ENCODE data around the gene HOXB8.

The HOXB8 gene

GRCh38 chr17:48596000-48596734 is 18.9 kb downstream of the HOXB8 start:
- no peak for DNase-seq

DNA sequence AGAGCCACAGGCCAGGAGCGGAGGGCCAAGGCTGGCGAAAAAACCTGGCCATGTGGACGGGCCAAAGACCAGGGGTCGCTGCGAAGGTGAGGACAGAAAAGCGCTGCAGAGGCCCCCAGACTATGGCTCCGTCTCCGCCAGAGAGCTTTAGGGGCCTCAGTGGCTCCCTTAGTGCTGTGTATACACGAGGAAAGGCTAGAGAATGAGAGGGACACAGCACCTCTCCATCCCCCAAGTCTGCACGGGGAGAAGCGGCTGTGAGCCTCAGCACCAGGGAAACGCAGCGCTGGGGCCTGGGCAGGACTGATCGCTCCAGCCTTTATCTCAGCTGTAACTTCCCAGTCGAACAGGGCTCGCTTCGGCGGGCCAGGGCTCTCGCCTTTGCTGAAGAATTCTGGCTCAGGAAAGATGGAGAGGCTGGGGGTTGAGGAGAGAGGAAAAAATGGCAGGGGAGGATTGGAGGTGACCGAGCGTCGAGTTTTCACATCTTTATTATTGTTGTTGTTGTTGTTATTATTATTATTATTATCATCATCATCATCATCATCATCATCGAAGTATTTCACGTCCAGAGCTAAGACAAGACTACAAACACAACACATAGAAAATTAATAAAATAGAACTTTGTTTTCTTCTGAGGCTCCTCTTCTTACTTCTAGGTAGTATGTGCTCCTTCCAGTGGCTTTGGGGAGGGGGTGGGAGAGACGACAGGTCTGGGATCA is 19.7 kb downstream of the HOXB8 start:
- DNase-seq, result no peak

DNA sequence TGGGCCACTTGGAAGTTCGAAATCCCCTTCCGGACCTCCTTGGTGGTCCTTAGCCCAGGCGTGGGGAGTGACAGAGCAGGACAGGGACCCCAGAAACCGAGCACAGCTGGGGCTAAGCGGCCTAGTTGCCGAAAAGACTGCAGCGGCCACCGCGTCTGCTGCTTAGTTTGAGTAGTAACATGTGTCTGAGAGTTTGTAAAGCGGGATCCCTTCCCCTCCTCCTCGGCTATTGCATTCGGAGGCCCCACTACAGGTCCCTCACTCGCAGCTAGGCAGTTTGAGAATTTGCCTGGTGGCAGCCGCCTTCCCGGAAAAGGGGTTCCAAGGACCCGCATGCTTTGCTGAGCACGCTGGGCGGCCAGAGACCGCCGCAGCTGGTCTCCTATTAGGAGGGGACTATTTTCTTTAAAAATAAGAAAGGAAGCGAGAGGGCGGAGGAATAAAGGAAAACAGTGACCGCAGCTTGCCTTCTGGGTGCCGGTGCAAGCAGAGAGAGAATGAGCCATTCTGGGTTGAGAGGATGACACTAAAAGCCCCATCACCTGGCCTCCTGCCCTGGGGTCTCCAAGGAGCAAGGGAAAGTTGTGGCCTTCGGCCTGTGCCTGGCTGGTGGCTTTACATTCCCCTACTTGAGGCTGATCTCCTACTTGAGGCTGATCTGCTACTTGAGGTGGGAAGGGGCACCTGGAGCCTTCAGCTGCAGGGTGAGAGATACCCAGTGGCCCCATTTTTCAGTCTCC is 20.4 kb downstream of the HOXB8 start:
- no peak for DNase-seq

GRCh38 chr17:48593840-48594537 is 21.1 kb downstream of the HOXB8 start:
- peak; percentile 33 to 80 for DNase-seq

DNA sequence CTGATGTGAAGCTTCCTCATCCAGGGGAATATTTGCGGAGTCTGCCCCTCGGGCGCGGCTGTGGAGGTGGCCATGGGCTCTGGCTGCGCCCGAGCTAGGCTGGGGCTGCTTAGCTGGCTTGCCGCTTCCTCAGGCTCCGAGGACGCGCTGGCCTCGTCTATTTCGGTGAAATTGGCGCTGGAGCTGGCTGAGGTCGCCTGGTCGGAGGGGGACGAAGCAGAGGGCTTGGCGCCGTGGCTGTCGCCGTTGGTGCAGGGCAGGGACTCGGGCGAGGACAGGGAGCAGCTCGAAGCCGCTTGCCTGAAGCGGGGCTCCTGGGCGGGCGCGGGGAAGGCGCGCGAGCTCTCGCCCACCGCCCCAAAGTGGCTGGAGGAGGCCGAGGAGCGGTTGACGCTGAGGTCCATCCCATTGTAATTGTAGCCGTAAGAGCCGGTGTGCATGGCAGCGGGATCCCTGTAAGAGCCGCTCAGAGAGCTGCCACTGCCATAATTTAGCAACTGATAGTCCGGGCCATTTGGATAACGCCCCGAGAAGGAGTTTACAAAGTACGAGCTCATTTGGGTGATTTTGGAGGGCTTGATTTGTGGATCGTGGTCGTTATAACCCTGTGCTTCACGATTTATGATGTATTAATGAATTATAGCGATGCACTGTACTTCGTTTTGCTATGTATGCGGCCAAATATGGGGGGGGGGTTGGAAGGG is 21.8 kb downstream of the HOXB8 start, which contains the start of gene HOXB5:
HOXB5 (minus strand) TSS at position 654 of the 704 bp plus-strand sequence; CDS start at position 557, 97 bp downstream.
- no peak for DNase-seq

DNA sequence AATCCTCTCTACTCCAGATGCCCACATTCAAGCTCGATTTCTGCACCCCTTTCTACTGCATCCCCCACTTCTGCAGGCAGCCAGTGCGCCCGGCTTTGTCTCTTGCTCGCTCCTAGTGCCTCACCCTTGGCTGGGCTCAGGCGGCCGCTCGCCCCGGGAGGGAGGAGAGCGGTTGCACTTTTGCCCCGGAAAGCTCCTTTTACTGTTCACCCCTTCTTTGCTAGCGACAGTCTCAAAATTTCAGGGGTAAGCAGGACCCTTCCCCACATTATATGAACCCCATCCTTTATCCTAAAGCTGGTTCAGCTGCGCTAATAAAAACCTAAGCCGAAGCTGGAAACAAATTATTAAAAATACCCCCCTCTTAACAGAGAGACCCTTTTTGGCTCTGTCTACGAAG is 22.5 kb downstream of the HOXB8 start:
- DNase-seq, result no peak

DNA sequence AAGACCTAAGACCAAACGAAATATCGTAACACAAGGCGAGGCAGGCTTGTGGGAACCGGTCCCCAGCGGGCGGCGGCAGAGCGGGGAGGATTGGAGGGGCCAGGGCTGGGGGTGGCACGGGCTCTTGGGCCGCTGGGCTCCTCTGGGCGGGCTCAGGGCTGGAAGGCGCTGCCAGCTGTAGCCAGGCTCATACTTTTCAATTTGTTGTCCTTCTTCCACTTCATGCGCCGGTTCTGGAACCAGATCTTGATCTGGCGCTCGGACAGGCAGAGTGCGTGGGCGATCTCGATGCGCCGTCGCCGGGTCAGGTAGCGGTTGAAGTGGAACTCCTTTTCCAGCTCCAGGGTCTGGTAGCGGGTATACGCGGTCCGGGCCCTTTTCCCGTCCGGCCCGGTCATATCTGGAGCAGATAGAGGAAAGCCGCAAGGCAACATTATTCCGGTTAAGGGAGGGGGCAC is 23.0 kb downstream of the HOXB8 start:
- no peak for DNase-seq

DNA sequence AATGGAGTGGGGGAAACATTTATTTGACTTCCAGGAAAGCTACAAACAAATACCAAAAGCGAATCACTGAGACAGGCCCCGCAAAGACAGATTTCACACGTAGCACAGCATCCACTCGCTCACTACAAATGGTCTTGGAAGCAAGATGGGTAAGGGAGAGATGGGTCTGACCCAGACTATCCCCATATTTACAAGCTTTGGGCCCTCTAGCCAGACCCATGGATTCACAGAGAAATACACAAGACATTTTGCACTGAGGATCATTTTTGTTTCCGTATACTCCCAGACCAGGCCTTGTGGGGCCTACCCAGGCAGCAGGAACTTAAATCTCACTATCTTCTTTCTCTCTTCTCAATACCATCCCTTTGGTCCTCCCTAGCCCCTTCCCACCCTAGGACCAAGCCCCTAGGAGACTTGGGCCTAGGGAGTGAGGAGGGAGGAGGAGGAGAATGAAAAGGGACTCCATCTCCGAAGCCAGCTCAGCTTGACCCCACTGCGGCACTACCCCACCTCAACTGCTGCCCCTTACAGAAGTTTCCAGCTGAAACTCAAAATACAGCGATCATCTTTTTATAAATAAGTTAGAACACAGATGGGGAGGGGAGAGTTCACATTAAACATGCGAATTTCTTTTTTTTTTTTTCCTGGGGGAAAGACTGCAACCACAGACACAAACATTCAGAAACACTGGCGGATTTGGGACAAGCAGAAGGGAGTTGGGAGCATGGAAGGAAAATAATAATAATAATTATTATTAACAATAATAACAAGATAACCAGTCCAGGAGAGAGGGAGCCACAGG is 23.6 kb downstream of the HOXB8 start:
- no peak for DNase-seq

GRCh38 chr17:48590607-48591161 is 24.4 kb downstream of the HOXB8 start:
- no peak for DNase-seq

DNA sequence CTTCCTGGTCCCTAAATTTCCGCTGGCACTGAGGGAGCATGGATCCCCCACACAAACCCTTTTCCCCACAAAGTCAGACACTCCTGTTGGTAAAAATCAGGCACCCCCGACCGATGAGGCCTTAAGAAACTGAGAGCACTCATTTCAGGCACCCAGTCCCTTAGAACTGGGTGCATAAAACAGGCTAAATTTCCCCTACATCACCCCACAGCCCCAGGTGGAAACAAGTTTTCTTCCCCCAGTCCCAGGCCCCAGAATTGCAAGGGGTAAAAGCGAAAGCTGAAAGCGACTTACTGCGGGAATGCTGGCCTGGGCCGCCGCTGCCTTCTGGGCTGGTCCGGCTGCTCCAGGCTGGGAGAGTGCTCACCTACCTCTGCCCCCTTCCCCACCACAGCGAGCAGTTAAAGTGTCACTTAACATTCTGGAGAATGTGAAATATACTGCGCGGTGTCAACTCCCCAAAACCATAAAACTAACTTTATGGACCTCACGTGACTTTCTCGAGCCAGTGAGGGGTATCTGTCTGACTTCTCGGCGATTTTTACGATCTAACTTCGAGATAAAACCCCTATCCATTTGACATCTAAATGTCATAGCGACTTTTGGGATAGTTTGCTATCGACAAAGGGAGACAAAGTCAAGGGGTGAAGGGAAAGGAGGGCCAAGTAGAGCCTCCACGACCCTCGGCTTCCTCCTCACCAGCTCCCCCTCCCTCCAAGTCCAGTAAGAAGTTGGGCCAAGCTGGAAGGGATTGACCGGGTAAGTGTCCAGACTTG is 25.1 kb downstream of the HOXB8 start, which contains the start of gene HOXB3:
HOXB3 (minus strand) TSS at position 411 of the 776 bp plus-strand sequence. CDS start 37,767 bp downstream, outside the sequence.
- DNase-seq, result no peak

DNA sequence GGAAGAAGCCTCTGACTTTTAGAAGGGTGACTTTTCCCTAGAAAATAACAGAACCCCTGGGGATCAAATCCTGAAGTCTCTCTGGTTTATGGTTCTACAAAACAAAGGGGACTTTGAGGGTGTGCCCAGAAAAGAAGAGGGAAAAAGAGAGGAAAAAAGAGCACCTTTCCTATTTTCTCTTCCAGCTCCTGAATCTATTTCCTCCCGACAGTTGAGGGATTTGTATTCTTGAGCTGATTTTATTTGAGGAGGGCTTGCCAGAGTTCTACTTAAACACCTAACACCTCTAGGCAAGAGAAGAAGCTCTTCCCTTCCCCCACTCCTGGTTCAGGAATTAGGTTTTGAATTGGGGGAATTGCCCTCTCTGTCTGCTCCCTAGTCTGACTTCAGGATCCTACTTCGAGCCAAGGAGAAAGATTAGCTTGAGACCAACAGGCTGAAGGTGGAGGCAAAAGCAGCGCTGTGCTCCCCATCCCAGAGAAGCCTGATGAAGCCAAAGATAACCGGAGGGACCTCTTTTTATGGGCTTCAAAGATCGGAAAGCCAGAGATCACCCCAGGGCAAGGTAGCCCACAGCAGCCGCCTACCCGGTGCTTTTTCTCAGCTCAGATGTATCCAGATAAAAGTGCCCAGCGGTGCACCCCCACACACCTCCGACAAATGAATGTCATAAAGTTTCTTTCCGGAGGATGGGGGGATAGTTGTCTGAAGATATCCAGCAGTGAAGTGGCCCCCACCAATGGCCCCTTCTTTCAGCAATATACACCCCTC is 25.8 kb downstream of the HOXB8 start:
- DNase-seq, result no peak

- DNase-seq, result no peak
Measured at GRCh38 chr17:48588528-48588927, 26.6 kb downstream of the HOXB8 start.

DNA sequence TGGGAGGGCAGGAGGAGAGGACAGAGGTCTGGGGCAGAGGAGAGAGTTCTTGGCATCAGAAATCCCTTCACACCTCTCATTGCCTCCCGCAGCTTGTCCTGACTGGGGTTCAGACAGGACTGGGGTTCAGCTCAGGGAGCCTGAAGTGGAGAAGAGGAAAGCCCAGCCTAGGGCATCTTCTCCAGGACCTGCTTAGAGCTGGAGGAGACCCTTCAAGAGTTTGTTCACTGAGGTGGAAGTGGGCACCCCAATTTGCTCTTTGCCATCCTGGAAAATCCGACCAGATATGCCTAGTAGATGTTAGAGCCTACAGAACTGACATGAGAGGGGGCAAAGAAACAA is 27.0 kb downstream of the HOXB8 start:
- DNase-seq, result no peak

DNA sequence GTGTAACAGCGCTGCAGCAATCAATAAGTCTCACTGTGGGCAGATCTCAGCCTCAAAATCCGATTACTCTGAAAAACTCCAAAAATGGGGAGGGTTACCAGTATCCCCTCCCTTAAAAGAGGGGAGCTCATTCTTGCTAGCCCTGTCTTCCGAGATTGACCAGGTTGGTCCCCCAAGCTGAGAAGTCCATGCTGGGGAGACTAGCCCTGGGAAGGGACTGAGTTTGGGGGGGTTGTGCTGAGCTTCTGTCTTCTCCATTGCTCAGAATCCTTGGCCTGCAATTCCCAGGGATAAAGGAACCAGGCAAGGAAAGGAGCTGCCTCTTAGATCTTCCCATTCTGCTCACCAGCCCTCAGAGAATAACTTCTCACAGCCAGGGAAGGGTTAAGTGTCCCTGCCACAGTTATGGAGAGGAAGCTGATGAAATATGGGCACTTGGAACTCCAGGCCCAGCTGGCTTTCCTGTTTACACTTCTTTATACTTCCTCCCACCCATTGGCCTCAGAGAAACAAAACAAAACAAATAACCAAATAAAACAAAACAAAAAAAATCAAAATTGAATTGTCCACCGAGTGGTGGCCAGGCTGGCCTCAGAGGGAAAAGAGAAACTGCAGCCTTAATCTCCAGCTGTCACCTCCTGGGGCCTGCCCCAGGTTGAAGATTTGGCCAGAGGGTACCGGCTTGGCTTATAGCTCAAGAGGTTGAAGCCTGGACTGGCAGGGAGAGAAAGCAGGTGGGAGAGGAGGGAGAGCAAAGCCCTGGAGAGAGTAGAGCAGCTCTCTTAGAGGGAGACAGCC is 27.6 kb downstream of the HOXB8 start:
- DNase-seq, result no peak

GRCh38 chr17:48586355-48587258 is 28.5 kb downstream of the HOXB8 start:
- no peak for DNase-seq

DNA sequence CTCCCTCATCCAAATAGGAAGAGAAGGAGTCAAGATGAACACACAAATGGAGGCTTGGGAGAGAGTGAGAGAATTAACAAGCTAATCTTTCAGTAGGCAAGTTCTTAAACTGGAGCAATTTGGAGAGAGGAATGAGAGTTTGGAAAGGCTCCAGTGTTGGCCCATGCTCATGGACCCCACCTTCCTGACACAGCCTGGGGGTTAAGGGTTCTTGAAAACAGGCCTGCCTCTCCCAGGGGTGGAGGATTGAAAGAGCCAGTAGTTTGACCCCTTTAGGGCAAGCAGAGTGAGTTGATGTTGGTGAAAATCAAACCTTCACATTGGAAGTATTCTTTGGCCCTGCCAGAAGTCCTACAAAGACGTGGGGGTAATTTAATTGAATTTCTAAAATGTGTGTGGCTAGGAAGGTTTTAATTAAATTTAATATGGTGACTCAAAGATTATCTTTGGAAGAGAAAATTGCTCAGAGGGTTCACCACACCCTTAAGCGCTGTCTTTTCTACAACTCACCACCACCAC is 30.8 kb downstream of the HOXB8 start:
- DNase-seq, result no peak

DNA sequence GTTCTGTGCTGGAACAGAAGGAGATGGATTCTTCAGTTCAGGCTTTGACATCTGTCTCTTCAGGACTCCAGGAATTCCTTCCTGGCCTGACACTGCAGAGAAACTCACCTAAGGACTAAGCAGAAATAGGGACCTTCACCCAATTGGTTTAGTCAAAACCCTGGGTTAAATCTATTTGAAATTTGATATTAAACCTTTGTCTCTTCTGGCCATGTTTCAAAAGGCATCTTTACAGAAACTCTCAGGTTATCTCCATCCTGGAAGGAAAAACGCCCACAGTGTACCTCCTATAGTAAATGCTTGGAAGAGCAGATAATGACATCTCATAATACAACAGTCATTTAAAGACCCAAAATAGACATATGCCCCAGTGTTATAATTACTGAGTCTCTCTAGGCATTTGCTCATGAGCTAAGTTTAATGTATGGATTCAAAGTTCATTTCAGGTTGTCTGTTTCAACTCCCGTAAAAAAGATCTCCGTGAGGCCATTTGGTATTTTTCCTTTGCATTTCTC is 31.3 kb downstream of the HOXB8 start:
- DNase-seq, result no peak
